Measurements from ENCODE around the gene CCR6.
"Not testable (repeated sequence)": the region's sequence is repeated elsewhere in the genome, so short reads cannot be mapped to it uniquely, and the experiment has no call there.

The CCR6 gene

DNA sequence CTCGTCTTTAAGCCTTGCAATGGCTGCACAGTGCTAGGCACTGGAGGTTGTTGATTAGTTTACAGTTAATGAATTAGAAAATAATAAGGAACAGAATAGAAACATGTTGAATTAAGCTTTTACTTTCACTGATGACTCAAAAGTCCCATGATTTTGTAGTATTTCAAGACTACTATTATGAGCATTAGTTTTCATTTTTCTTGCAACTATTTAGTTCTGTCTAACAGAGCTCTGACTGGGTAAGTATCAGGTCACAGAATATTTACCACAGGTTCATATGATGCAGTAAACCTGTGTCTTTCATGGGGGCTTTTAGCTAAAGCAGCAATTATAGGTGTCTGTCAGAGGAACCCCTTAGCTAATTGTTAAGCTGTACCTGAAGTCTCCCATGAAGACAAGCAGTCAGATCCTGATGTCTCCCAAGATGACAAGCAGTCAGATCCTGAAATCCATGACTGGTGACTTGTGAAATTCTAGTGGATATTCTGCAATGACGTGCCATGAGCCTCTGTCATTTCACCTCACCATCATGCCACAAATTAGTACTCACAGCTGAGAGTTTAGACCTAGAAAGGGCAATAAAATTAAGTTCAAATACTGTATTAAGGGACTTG lies 43.1 kb downstream of the CCR6 start:
- CTCF ChIA-PET: interaction anchor here (0.9 to 2.1 kb wide), 3 partner anchors 10 to 391 kb away, joined by 3 to 6 read pairs (median 5); no protein-coding TSS in a partner anchor
- POLR2A ChIA-PET: no interaction called here
- TF ChIP-seq, protein P1, sequence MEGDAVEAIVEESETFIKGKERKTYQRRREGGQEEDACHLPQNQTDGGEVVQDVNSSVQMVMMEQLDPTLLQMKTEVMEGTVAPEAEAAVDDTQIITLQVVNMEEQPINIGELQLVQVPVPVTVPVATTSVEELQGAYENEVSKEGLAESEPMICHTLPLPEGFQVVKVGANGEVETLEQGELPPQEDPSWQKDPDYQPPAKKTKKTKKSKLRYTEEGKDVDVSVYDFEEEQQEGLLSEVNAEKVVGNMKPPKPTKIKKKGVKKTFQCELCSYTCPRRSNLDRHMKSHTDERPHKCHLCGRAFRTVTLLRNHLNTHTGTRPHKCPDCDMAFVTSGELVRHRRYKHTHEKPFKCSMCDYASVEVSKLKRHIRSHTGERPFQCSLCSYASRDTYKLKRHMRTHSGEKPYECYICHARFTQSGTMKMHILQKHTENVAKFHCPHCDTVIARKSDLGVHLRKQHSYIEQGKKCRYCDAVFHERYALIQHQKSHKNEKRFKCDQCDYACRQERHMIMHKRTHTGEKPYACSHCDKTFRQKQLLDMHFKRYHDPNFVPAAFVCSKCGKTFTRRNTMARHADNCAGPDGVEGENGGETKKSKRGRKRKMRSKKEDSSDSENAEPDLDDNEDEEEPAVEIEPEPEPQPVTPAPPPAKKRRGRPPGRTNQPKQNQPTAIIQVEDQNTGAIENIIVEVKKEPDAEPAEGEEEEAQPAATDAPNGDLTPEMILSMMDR (IDR thresholded peaks at IDR 0.05; ENCODE audit: control extremely low read depth, extremely low read depth, low read depth, missing control alignments): no peak
- no peak for DNase-seq (ENCODE audit: extremely low spot score)

DNA sequence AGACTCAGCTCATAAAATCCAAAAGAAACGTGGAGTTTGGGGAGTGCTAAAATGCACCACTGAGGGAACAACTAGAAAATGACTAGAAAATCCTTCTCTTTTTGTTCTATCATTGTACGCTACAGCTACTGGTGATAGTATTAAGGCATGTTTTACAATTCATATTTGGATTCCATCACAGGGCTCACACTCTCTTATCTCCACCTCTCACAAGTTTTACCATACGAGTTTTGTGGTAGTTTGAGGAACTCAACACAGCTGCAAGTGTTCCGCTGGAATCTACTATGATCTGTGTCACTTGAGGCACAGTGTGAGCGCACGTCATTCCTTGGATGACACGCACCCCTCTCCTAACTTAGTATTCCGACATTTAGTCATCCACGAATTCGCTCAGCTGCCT lies 44.8 kb downstream of the CCR6 start:
- POLR2A ChIA-PET: not testable (repeated sequence)

DNA sequence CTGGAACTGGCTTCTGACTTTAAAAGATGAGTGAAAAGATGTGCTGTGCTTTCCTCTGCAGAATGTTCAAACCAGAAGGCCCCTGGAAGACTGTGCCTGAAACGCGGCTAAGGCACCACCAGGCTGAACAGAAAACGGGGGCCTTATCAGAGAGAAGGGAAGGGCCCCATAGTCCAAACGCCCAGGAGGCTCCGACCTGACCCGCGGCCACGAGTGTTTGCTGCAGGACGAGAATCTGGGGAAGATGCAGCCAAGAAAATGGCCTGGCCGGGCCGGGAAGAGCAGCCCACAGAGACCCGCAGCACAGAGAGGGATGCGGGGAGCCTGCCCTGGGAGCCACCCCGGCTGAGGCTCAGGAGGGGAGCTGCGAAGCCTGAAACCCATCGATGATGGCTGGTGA lies 45.4 kb downstream of the CCR6 start:
- DNase-seq (ENCODE audit: extremely low spot score); CTCF ChIA-PET; POLR2A ChIA-PET: not testable (repeated sequence)

More for the DNA sequence above, 44.8 kb downstream of the CCR6 start:
- CTCF ChIA-PET; DNase-seq (ENCODE audit: extremely low spot score): not testable (repeated sequence)

DNA sequence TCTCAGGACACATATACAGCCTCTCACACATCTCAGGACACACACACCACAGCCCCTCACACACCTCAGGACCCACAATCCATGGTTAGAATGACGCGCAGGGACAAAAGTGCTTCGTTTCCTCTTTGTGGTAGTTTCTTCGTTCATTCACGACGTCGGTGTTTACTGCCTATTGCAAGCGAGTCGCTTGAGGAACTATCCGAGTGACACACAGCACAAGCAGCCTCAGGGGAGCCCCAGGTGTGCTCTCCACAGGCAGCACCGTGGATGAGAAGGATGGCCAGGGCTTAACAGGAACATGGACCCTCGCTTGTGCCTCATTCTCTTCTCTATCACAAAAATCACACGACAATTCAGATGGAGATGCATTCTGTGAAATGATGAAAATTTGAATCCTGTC lies 47.0 kb downstream of the CCR6 start:
- CTCF ChIA-PET; POLR2A ChIA-PET; DNase-seq (ENCODE audit: extremely low spot score): not testable (repeated sequence)

DNA sequence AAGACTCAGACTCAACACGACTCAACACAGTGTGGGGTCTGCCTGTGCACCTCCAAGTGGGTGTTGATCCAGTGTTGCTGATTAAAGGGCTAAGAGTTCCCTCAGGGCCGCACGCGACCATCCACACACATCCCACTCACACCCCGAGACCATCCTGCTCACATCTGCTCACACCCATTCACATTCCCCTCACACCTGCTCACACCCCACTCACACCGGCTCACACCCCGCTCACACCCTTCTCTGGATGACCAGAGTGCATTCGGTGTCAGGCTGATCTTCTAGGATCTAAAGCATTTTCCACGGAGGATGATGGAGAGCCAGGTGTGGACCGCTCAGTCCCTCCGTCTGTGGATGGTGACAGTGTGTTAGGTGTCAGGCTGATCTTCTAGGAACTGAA lies 48.4 kb downstream of the CCR6 start:
- DNase-seq (ENCODE audit: extremely low spot score); POLR2A ChIA-PET; CTCF ChIA-PET: not testable (repeated sequence)

DNA sequence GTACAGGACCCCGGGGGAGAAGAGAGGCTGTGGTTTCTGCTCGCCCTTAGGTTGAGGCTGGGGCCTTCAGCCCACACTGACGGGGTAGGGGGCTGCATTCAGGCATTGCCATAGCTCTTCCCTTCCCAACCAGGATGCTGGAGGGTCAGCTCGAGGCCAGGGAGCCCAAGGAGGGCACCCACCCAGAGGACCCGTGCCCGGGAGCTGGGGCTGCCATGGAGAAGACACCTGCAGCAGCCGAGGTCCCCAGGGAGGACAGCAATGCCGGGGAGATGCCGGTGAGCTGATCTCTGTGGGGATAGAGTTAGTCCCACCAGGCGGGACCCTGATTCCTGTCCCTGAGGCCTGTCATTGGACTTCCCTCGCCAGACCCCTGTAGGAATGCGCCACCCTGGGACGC lies 49.1 kb downstream of the CCR6 start:
- POLR2A ChIA-PET; CTCF ChIA-PET; DNase-seq (ENCODE audit: extremely low spot score): not testable (repeated sequence)

DNA sequence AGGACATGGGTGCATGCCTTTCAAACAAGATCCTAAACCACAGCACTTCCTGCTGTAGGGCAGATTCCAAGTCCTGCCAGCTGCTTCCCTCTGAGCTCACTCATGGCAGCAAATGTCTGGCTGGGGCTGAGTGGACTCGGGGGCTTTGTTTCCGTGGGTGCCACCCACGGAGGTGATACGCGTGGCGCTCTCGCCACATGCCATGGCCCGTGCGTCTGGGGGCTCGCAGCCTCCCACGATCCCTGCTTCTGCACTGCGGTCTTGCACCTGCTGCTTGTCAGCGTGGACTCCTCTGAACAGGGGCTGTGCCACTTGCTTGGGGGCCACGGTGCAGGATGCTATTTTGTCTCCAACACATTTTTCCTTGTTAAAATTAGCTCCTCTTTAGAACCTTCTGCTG lies 54.4 kb downstream of the CCR6 start:
- CTCF ChIA-PET; POLR2A ChIA-PET; DNase-seq (ENCODE audit: extremely low spot score): not testable (repeated sequence)

DNA sequence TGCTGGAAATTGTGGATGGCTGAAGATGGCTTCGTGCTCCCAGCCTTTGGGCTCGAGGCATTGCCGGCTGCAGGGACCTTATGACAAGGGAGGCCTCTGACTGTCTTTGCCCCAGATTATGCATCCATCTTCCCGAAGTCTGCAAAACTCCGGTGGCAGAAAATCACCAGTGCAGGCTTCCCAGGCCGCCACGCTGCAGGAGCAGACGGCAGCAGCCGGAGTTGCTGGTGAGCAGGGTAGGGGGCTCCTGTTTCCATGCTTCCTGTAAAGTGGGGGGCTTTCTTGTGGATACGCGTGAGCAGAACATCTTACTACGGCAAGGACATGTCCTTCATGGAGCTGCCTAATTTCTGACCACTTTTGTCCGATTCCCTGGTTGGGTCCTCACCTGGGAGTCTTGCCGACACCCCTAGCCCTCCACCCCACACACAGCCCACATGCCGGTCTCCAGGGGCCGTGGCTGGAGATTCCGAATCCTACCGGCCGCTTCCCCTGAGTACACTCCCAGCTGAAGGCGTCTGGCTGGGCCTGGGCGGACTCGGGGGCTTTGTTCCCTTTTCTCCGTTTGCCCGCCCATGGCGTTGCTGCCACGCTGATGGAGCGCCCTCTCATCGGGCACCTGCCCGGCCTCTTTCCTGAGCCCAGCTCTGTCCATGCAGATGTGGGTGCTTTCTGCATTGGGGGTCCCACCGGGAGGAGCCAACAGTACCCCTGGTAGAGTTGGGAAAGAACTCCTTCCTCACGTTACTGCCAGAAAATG lies 56.2 kb downstream of the CCR6 start:
- CTCF ChIA-PET; POLR2A ChIA-PET; DNase-seq (ENCODE audit: extremely low spot score): not testable (repeated sequence)

DNA sequence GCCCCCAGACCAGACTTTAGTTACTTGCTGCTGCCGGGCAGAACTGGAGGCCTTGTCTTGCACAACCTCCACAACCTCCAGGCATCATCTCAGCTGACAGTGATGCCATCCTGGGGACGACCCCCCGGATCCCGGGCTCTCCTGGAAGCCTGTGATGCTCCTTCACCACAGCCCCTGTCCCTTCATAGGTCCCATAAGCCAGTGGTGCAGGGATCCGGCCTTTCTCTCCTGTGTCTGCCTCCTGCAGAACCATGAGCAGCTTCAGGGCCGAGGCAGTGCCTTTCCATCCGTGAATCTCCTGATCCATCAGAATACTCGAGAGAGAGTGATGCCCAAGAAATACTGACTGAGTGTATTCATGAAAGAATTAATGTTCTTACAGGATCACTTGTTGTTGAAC lies 57.2 kb downstream of the CCR6 start:
- POLR2A ChIA-PET; DNase-seq (ENCODE audit: extremely low spot score); CTCF ChIA-PET: not testable (repeated sequence)

DNA sequence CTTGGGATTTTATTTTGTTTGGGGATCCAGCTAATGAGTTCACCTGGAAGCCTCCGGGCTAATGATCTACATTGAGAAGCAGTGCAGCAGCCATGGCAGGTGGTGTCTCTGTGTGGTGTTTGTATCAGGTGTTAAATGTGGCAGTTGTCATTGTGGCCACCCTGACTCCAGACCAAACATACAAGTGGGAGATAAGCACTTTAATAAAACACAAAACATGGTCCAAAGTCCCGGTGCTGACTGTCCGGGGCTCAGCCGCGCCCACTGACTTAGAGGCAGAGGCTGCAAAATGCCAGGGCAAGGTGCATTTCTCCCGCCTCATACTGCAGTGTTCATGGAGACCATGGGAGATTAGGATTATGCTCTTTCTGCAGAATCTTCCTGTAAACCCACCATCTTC lies 58.5 kb downstream of the CCR6 start:
- DNase-seq (ENCODE audit: extremely low spot score); CTCF ChIA-PET; POLR2A ChIA-PET: not testable (repeated sequence)

DNA sequence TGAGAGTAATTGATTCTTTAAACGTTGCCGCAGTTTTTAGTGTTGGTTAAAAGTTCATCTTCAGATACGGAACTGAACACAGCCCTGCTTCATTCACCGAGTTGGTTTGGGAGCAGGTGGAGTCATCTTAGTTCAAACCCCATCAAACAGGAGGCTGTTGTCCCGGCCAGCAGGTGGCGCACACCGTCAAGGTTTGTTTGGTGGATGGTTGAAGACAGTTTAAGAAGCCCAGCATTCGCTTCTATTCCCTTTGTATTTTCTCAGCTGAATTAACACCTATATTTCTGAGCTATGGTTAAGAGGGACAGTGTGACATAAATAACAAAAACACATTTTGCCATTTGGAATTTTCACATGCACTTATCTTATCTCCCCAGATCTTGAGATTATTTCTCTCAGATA lies 60.0 kb downstream of the CCR6 start:
- DNase-seq (ENCODE audit: extremely low spot score); CTCF ChIA-PET; POLR2A ChIA-PET: not testable (repeated sequence)

DNA sequence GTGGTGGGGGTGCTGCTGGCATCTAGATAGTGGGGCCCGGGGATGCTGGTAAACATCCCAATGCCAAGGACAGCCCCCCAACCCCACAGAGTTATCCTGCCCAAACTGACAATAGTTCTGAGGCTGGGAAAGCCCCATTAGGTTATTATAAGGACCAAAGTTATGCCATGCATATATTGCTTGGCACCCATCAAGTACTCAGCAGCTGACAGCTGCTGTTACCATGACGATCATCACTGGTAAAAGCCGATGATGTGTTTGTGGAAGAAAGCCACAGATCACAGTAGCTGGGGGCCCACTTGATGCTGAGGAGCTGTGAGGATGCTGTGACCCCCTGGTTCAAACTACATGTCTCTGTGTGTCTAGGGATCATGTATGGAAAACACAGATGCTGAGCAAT lies 62.2 kb downstream of the CCR6 start:
- CTCF ChIA-PET; DNase-seq (ENCODE audit: extremely low spot score); POLR2A ChIA-PET: not testable (repeated sequence)

DNA sequence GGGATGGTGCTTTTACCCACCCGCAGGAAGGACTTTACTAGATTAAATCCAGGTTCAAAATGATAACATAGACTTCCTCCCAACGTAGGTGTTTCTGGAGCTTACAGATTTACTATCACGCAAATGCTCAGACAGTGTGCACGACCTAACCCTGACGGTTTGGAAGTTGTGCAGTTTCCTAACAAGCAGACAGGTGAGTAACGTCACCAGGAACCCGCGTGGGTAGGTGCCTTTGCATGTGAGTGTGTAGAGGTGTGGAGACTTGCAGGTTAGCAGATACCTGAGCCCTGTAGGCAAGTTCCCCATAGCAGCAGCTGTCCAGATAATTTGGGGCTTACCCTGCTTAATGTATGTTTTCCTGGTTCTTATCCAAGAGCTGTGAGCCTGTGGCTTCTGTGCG lies 64.4 kb downstream of the CCR6 start:
- DNase-seq (ENCODE audit: extremely low spot score); POLR2A ChIA-PET; CTCF ChIA-PET: not testable (repeated sequence)
